GM04504 (cell line): ENCODE results near the gene OSBPL10.
A peak's percentile ranks its signal among the peaks of the same experiment; 100 is the strongest.

Source experiments
- DNase-seq: peaks from one replicate; pipeline ENCODE4 v3.0.0-alpha.2; 2012; ENCODE audit warnings: low read depth

The OSBPL10 gene

GRCh38 chr3:31661993-31662670, 318.9 kb downstream of the OSBPL10 start:
- DNase-seq = no peak

- DNase-seq = no peak
Observed at GRCh38 chr3:31661286-31661685, 319.8 kb downstream of the OSBPL10 start.

- DNase-seq = no peak
Observed at GRCh38 chr3:31659246-31659645, 321.8 kb downstream of the OSBPL10 start.

GRCh38 chr3:31654998-31655397, 326.1 kb downstream of the OSBPL10 start:
- no peak for DNase-seq

- no peak for DNase-seq
Observed at GRCh38 chr3:31653464-31653863, 327.6 kb downstream of the OSBPL10 start.

- no peak for DNase-seq
Observed at GRCh38 chr3:31652296-31652695, 328.8 kb downstream of the OSBPL10 start.

- DNase-seq = no peak
Observed at GRCh38 chr3:31648286-31648968, 332.6 kb downstream of the OSBPL10 start.

GRCh38 chr3:31645256-31645655, 335.8 kb downstream of the OSBPL10 start:
- DNase-seq = no peak

- no peak for DNase-seq
Observed at GRCh38 chr3:31639828-31640227, 341.2 kb downstream of the OSBPL10 start.

GRCh38 chr3:31636694-31637442, 344.2 kb downstream of the OSBPL10 start:
- DNase-seq = no peak

GRCh38 chr3:31636049-31636448, 345.0 kb downstream of the OSBPL10 start:
- no peak for DNase-seq

GRCh38 chr3:31635545-31635944, 345.5 kb downstream of the OSBPL10 start:
- no peak for DNase-seq

- peak; percentile 83 for DNase-seq
Observed at GRCh38 chr3:31634476-31634875, 346.6 kb downstream of the OSBPL10 start.

- DNase-seq = no peak
Observed at GRCh38 chr3:31629054-31629453, 352.0 kb downstream of the OSBPL10 start.

- no peak for DNase-seq
Observed at GRCh38 chr3:31625358-31625757, 355.7 kb downstream of the OSBPL10 start.

- DNase-seq = no peak
Observed at GRCh38 chr3:31624083-31624709, 356.9 kb downstream of the OSBPL10 start.

- DNase-seq = no peak
Observed at GRCh38 chr3:31622636-31623288, 358.3 kb downstream of the OSBPL10 start.

- no peak for DNase-seq
Observed at GRCh38 chr3:31621314-31621713, 359.7 kb downstream of the OSBPL10 start.

- no peak for DNase-seq
Observed at GRCh38 chr3:31620656-31621055, 360.4 kb downstream of the OSBPL10 start.

- no peak for DNase-seq
Observed at GRCh38 chr3:31616711-31617110, 364.4 kb downstream of the OSBPL10 start.

GRCh38 chr3:31615071-31615875, 365.8 kb downstream of the OSBPL10 start:
- no peak for DNase-seq
